ENCODE measurements around the gene L3MBTL1. TPM values are rescaled to one million over a fixed set of nuclear protein-coding genes. Genes with fewer than 3 reads are reported as not detected.

The L3MBTL1 gene
- polyA plus RNA-seq, 3 donors = 0.31 to 9.0 (median 0.36) TPM

DNA sequence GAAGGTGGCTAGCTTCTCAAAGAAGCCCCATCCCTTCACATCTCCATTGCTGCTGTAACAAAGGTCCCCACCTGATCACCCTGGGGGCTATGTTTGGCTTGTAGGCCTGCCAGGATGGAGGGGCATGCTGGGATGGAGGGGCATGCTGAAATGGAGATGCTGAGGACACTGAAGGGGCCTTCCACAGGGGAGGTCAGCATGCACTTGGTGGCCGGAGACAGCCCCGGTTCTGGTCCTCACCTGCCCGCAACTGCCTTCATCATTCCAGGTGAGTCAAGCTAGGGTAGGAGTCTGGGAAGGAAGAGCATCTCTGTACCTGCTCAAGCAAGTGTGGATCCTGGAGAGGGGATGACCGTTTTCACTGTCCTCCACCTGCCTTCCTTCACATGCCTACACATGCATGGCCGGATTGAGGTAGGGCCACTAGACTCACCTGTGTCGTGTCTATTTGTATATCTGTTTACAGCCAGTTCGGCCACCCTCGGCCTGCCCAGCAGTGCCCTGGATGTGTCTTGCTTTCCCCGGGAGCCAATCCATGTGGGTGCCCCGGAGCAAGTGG lies 6.0 kb downstream of the L3MBTL1 start:
- Mint-ChIP-seq H3K27me3 (ENCODE audit: low read depth in 3 of 3) (peaks cover 11 to 17% (median 14%) of the 10 kb centered on the region in 3 donors), H3K4me1 (peaks cover 14% of the 10 kb centered on the region), H3K9me3 (peaks cover 0 to 5% (median 2%) of the 10 kb centered on the region in 7 donors), H3K27ac (peak overlapping the region in 6 of 7 donors; percentile 10 to 89 (median 48)), H3K4me3 (peak overlapping the region; percentile 90 to 94), H3K36me3 (no peaks in the 10 kb centered on the region)
- Histone ChIP-seq H3K4me3 (replicated peaks in 1 of 3; ENCODE audit: low read depth in 2 of 3, low read length in 3 of 3) (peak overlapping the region; percentile 31 to 79 (median 75)), H4K20me1 (ENCODE audit: insufficient read depth, low read length) (no peaks in the 10 kb centered on the region), H3K36me3 (replicated peaks in 1 of 2; ENCODE audit: control insufficient read depth in 1 of 2, insufficient read depth in 2 of 2, low read length in 2 of 2) (no peaks in the 10 kb centered on the region), H3K9me3 (replicated peaks in 1 of 2; ENCODE audit: control insufficient read depth in 1 of 2, insufficient read depth in 1 of 2, low read length in 2 of 2) (peaks cover 0 to 3% of the 10 kb centered on the region in 2 donors), H2AFZ (ENCODE audit: insufficient read depth, low read depth, low read length, poor library complexity, severe bottlenecking) (peak overlapping the region; percentile 78), H3K9ac (ENCODE audit: insufficient read depth, low read length, poor library complexity, severe bottlenecking) (peak overlapping the region; percentile 28), H3K27me3 (ENCODE audit: control insufficient read depth in 2 of 2, insufficient read depth in 2 of 2, low read length in 2 of 2) (peaks cover 5 to 11% of the 10 kb centered on the region in 2 donors), H3K4me2 (replicated peaks; ENCODE audit: extremely low read depth, low read length, poor library complexity, severe bottlenecking) (peak overlapping the region; percentile 72), H3K27ac (ENCODE audit: low read depth in 1 of 2, low read length in 2 of 2) (peak overlapping the region in 1 of 2 donors; percentile 45), H3K4me1 (ENCODE audit: control insufficient read depth in 1 of 2, insufficient read depth in 2 of 2, low read length in 2 of 2) (peaks cover 13 to 20% of the 10 kb centered on the region in 2 donors), H3K79me2 (ENCODE audit: insufficient read depth, low read length) (no peaks in the 10 kb centered on the region)
- TF ChIP-seq, protein P1, sequence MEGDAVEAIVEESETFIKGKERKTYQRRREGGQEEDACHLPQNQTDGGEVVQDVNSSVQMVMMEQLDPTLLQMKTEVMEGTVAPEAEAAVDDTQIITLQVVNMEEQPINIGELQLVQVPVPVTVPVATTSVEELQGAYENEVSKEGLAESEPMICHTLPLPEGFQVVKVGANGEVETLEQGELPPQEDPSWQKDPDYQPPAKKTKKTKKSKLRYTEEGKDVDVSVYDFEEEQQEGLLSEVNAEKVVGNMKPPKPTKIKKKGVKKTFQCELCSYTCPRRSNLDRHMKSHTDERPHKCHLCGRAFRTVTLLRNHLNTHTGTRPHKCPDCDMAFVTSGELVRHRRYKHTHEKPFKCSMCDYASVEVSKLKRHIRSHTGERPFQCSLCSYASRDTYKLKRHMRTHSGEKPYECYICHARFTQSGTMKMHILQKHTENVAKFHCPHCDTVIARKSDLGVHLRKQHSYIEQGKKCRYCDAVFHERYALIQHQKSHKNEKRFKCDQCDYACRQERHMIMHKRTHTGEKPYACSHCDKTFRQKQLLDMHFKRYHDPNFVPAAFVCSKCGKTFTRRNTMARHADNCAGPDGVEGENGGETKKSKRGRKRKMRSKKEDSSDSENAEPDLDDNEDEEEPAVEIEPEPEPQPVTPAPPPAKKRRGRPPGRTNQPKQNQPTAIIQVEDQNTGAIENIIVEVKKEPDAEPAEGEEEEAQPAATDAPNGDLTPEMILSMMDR (IDR thresholded peaks at IDR 0.05) = no peak
- intact Hi-C loops (cut with micrococcal nuclease) = no loop called here
- DNase-seq = no peak
- 55% methylated on average over 7 of the region's 10 CpGs for WGBS (ENCODE audit: insufficient coverage)

DNA sequence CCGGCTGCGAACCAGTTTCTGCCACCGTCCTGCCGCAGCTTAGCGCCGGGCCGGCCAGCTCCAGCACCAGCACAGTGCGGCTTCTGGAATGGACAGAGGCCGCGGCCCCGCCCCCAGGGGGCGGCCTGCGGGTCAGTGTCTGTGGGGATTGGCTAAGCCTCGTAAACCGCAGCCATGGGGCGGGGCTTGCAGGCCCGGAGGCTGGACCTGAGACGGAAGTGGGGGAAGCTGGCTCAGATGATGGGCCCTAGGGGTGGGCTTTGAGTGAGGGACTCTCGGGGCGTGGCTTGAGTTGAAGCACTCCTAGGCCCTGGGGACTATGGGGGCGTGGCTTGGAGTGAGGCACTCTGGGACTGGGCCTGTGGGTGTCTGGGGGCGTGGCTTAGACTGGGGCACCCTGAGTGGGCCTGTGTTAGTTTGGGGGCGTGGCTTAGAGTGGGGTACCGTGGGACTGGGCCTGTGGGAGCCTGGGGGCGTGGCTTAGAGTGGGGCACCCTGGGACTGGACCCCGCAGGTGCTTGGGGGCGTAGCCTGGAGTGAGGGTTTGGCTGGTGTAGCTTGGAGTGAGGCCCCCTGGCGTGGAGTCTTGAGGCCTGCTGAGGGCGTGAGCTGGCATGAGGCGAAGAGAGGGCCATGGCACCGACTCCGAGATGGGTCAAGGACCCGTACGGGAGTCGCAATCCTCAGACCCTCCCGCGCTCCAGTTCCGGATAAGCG lies 6.6 kb downstream of the L3MBTL1 start:
- Histone ChIP-seq H3K27ac (ENCODE audit: low read depth in 1 of 2, low read length in 2 of 2) (peak overlapping the region; percentile 12 to 50), H3K27me3 (ENCODE audit: control insufficient read depth in 2 of 2, insufficient read depth in 2 of 2, low read length in 2 of 2) (peaks cover 0 to 4% of the 10 kb centered on the region in 2 donors), H3K36me3 (replicated peaks in 1 of 2; ENCODE audit: control insufficient read depth in 1 of 2, insufficient read depth in 2 of 2, low read length in 2 of 2) (no peaks in the 10 kb centered on the region), H3K4me3 (replicated peaks in 1 of 3; ENCODE audit: low read depth in 2 of 3, low read length in 3 of 3) (peak overlapping the region; percentile 63 to 79 (median 75)), H3K4me2 (replicated peaks; ENCODE audit: extremely low read depth, low read length, poor library complexity, severe bottlenecking) (peak overlapping the region; percentile 72), H2AFZ (ENCODE audit: insufficient read depth, low read depth, low read length, poor library complexity, severe bottlenecking) (peak overlapping the region; percentile 86), H3K79me2 (ENCODE audit: insufficient read depth, low read length) (no peaks in the 10 kb centered on the region), H3K9me3 (replicated peaks in 1 of 2; ENCODE audit: control insufficient read depth in 1 of 2, insufficient read depth in 1 of 2, low read length in 2 of 2) (no peaks in the 10 kb centered on the region), H4K20me1 (ENCODE audit: insufficient read depth, low read length) (no peaks in the 10 kb centered on the region), H3K9ac (ENCODE audit: insufficient read depth, low read length, poor library complexity, severe bottlenecking) (peak overlapping the region; percentile 69), H3K4me1 (ENCODE audit: control insufficient read depth in 1 of 2, insufficient read depth in 2 of 2, low read length in 2 of 2) (peaks cover 12 to 20% of the 10 kb centered on the region in 2 donors)
- 33% methylated on average over 37 of the region's 39 CpGs for WGBS (ENCODE audit: insufficient coverage)
- peak overlapping the region; percentile 90 to 94 for H3K4me3 Mint-ChIP-seq
- peak; percentile 96 to 97 (median 97) for DNase-seq
- TF ChIP-seq, protein P1 (IDR thresholded peaks at IDR 0.05) = no peak
- H3K4me1 Mint-ChIP-seq = peaks cover 12% of the 10 kb centered on the region
- intact Hi-C loops (cut with micrococcal nuclease) = no loop called here
- no peaks in the 10 kb centered on the region for H3K36me3 Mint-ChIP-seq
- H3K27me3 Mint-ChIP-seq (ENCODE audit: low read depth in 3 of 3) = peaks cover 5 to 10% (median 10%) of the 10 kb centered on the region in 3 donors
- H3K9me3 Mint-ChIP-seq = peaks cover 0 to 3% (median 1%) of the 10 kb centered on the region in 7 donors
- peak overlapping the region; percentile 74 to 90 (median 80) for H3K27ac Mint-ChIP-seq
